Neural progenitor cell (in vitro differentiated cells): ENCODE data around the gene LTBP2.

Experiments used
- CTCF ChIP-seq: fragments of 200-600 bp; sonication (generic); IDR thresholded peaks from 2 replicates; pipeline ENCODE4 v1.5.1; 2017; ENCODE audit warnings: antibody characterized with exemption, mild to moderate bottlenecking
- EZH2 ChIP-seq: fragments of 200-600 bp; sonication (generic); IDR thresholded peaks from 2 replicates; pipeline ENCODE4 v1.6.1; 2017; ENCODE audit warnings: antibody characterized with exemption, mild to moderate bottlenecking, moderate library complexity

DNA sequence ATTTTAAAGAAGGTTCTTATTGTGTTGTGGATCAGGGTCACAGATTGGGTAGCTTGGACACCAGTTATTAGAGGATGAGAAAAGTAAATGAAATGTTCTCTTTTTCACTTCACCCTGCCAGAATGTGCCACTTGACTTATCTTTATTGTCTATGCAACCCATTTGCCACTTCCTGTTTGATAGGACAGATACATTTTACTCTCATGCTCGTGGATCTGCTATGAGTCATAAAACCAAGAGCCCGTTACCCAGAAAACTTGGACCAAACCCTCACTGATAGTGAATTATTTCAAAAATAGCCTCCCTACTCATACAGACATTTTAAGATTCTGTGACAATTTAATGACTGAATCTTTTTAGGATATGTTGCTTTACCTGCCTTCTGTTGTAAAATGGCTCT is 116.7 kb downstream of the LTBP2 start:
- TF ChIP-seq CTCF (no peak), EZH2 (no peak)
